K562 treated with DMSO at 1 percent for 4 hours (cell line): ENCODE measurements around the gene SLFN12. TPM values are rescaled to one million over a fixed set of nuclear protein-coding genes. Genes with fewer than 3 reads are reported as not detected.

Source experiments
- total RNA-seq: library from RNA; unstranded; fragments of 300-600 nt; gene quantifications from 2 replicates; pipeline ENCODE4 v1.2.3, GENCODE V29; 2022; ENCODE audit not compliant: insufficient read depth

Gene SLFN12
- total RNA-seq, result not detected in 2 replicates

DNA sequence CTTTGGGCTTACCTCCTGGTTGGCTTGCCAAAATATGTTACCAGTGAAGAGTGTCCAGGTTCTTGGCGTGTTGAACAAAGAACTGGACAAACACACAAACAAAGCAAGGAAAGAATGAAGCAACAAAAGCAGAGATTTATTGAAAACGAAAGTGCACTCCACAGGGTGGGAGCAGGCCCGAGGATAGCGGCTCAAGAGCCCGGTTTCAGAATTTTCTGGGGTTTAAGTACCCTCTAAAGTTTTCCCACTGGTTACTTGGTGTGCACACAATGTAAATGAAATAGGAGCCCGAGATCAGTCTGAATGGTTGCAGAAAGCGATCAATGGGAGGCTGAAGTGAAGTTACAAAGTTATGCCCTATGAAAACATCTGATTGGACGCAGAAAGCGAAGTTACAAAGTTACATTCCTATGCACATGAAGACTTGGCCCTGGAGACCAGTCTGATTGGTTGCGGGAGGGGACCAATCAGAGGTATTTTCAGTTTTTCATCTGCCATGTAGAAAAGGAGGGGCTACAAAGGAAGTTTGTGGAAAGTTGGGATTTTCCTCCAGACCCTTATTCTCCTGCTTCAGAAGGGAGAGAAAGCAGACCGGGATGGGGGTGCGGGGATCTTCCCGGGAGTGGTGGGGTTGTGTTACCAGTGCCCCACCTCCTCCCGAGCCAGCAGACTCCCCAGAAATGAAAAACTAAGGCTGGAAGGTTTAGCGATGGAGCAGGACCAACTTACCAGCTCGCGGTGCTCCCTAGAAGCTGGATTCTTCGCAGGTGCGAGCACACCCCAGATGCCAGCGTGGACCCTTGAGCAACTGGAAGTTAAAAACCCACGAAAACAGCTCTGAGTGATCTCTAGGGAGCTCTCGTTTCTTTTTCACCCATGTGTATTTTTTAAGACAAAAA, at the start of gene SLFN12:
Gene SLFN12, minus strand, starts transcription at position 325 of the 899 bp plus-strand sequence. CDS start 9,472 bp downstream, outside the sequence.

DNA sequence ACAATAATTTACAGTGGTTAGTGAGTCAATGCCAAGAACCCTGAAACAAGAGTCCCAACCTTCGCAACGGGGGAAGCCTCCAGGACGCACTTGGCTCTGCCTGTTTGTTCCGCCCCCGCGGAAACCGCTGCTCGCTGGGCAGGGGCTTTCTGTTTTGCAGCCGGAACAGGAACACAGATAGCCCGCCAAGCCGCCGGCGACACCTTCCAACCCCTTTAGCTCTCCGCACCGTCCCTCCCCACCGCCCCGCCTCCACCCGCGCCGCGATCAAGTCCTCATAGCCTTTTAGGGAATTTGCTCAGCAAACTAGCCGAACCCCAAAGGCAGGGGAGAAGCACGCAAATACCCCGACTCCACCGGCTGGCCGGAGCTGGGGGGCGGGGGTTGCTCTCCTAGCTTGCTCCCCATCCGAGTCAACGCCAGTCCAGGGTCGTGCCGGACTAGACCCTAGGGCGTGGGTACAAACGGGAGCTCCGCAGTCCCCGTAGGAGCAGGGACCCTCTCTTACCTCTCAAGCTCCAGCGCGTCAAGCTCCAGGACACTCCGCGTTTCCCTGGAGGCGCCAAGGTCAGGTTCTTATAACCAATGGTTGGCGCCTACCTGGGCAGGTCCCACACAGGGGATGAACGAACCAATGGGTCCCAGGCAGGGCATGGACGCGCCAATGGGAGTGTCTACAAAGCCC, 16.1 kb upstream of the SLFN12 start, which contains the start of gene SLFN13:
Gene SLFN13, minus strand, starts transcription at position 553 of the 685 bp plus-strand sequence. CDS start 3,086 bp downstream, outside the sequence.

DNA sequence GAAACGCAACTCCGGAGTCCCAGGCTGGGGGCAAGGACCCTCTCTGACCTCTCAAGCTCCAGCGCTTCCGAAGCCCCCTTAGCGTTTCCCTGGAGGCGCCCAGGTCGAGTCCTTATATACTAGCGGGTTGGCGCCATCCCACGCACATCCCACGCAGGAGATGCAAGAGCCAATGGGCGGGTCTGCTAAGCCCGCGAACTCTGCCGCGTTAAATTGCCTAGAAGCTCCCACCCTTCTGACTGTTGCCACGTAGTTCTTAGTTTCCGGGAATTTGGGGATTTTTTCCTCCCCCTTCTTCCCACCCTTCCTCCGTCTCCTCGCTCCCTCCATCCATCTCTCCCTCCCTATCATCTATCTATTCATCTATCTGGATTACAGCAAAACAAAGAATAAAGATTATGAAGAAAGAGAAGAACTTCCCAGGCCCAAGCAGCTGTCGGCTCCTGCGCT, 58.7 kb downstream of the SLFN12 start, which contains the start of gene SLFN11:
Gene SLFN11, minus strand, starts transcription at position 88 of the 450 bp plus-strand sequence. CDS start 9,814 bp downstream, outside the sequence.

Other genes with a start within 250 kb of the SLFN12 start
- not detected in 2 replicates for gene SLC35G3, start 238.1 kb downstream of the SLFN12 start, total RNA-seq
- gene SLFN5, start 189.4 kb downstream of the SLFN12 start, total RNA-seq, result 1.6 and 1.8 TPM in 2 replicates
- gene SLFN11, start 58.9 kb downstream of the SLFN12 start, total RNA-seq, result not detected in 2 replicates
- 0.27 and 0.38 TPM in 2 replicates for gene SLFN13, start 16.3 kb upstream of the SLFN12 start, total RNA-seq
- not detected in 2 replicates for gene SLFN12L, start 105.2 kb upstream of the SLFN12 start, total RNA-seq
- 1.1 and 1.3 TPM in 2 replicates for gene SLFN14, start 128.3 kb upstream of the SLFN12 start, total RNA-seq
- gene PEX12, start 146.1 kb upstream of the SLFN12 start, total RNA-seq, result 6.2 and 8.6 TPM in 2 replicates
- 86.3 and 94.1 TPM in 2 replicates for gene AP2B1, start 154.8 kb upstream of the SLFN12 start, total RNA-seq